Common myeloid progenitor, CD34-positive (primary cell): Measurements from ENCODE around the gene SOX5.

Experiments
- CTCF ChIA-PET: fragments of 350-600 bp; sonication (Branson Sonifier 250); formaldehyde crosslinking; loops from one replicate; lab custom pipeline; 2021; ENCODE audit warnings: antibody characterized with exemption; lab: Charles Lee
- POLR2A ChIA-PET: fragments of 350-600 bp; sonication (Branson Sonifier 250); formaldehyde crosslinking; loops from one replicate; lab custom pipeline; 2021; ENCODE audit warnings: antibody characterized with exemption; lab: Charles Lee
- DNase-seq, 3 donors: peaks; one replicate each; pipeline versions ENCODE4 v3.0.0 to v3.0.0-alpha.2; 2013
- H3K27ac ChIP-seq, 2 experiments: 1 replicate in 1 of 2; 2 replicates in 1 of 2; pipeline ENCODE4 v1.7.0; 2013; ENCODE audit warnings: inconsistent platforms in 2 of 2, low read length in 2 of 2, mild to moderate bottlenecking in 2 of 2, low read depth in 1 of 2, moderate library complexity in 1 of 2; ENCODE audit not compliant: severe bottlenecking in 2 of 2, insufficient read depth in 1 of 2, poor library complexity in 1 of 2
- H3K27me3 ChIP-seq, 5 experiments: replicated peaks in 2 of 5; 1 replicate in 3 of 5; 2 replicates in 2 of 5; pipeline versions ENCODE4 v1.6.1 to v1.7.0; 2013; ENCODE audit warnings: low read length in 4 of 5, mild to moderate bottlenecking in 2 of 5, moderate library complexity in 2 of 5, inconsistent platforms in 1 of 5; ENCODE audit not compliant: insufficient read depth in 5 of 5, control insufficient read depth in 4 of 5
- H3K36me3 ChIP-seq, 4 experiments: 1 replicate in 2 of 4; 2 replicates in 2 of 4; pipeline versions ENCODE4 v1.6.1 to v1.7.0; 2013; ENCODE audit warnings: low read length in 3 of 4, control low read depth in 1 of 4, mild to moderate bottlenecking in 1 of 4; ENCODE audit not compliant: control insufficient read depth in 4 of 4, insufficient read depth in 4 of 4
- H3K4me1 ChIP-seq, 4 experiments: 1 replicate in 3 of 4; 2 replicates in 1 of 4; pipeline versions ENCODE4 v1.6.1 to v1.7.1; 2013; ENCODE audit warnings: low read length in 3 of 4, mild to moderate bottlenecking in 3 of 4, control low read depth in 1 of 4, inconsistent platforms in 1 of 4, moderate library complexity in 1 of 4; ENCODE audit not compliant: control insufficient read depth in 4 of 4, insufficient read depth in 4 of 4; ENCODE audit errors: control extremely low read depth in 1 of 4
- H3K4me3 ChIP-seq, 7 experiments: 1 replicate in 4 of 7; 2 replicates in 3 of 7; pipeline versions ENCODE4 v1.5.1 to v1.7.0; 2013; ENCODE audit warnings: mild to moderate bottlenecking in 7 of 7, low read length in 6 of 7, moderate library complexity in 6 of 7, inconsistent platforms in 2 of 7, low read depth in 2 of 7, control low read depth in 1 of 7; ENCODE audit not compliant: insufficient read depth in 4 of 7, control insufficient read depth in 1 of 7; ENCODE audit errors: extremely low read depth in 1 of 7
- H3K9me3 ChIP-seq, 5 experiments: 1 replicate in 4 of 5; 2 replicates in 1 of 5; pipeline versions ENCODE4 v1.6.1 to v1.7.1; 2013; ENCODE audit warnings: low read length in 4 of 5, mild to moderate bottlenecking in 2 of 5, inconsistent platforms in 1 of 5, low read depth in 1 of 5, moderate library complexity in 1 of 5; ENCODE audit not compliant: control insufficient read depth in 4 of 5, insufficient read depth in 2 of 5; ENCODE audit errors: control extremely low read depth in 1 of 5
- WGBS: methylation state at CpG from one replicate; pipeline ENCODE4 v1.1.5; 2013; ENCODE audit not compliant: insufficient coverage; 5-methylcytosine and 5-hydroxymethylcytosine counted together

SOX5 gene

DNA sequence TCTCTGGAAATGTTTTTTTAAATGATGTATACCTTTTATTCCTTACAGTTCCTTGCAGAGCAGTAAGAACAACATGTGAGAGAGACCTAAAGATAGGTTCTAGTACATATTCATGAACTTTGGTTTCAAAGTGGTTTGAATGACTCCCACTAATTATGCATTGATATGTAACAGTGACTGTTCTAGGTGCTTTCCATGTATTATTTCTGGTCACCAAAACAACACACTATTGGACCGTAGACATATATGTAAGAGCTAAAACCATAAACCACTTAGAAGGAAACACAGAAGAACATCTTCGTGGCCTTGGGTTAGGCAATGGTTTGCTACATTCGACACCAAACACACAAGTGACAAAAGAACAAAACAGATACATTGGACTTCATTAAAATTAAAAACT, 37.9 kb downstream of the SOX5 start:
- no peak overlapping the region for H3K4me3 ChIP-seq
- POLR2A ChIA-PET, result no interaction called here
- peaks cover 0 to 3% (median 0%) of the 10 kb centered on the region in 5 experiments for H3K9me3 ChIP-seq
- H3K4me1 ChIP-seq, result no peaks in the 10 kb centered on the region
- H3K36me3 ChIP-seq, result no peaks in the 10 kb centered on the region
- CTCF ChIA-PET, result no interaction called here
- H3K27ac ChIP-seq, result no peak overlapping the region
- DNase-seq, result no peak
- WGBS, result 100% methylated on average over 1 of the region's 3 CpGs
- no peaks in the 10 kb centered on the region for H3K27me3 ChIP-seq

DNA sequence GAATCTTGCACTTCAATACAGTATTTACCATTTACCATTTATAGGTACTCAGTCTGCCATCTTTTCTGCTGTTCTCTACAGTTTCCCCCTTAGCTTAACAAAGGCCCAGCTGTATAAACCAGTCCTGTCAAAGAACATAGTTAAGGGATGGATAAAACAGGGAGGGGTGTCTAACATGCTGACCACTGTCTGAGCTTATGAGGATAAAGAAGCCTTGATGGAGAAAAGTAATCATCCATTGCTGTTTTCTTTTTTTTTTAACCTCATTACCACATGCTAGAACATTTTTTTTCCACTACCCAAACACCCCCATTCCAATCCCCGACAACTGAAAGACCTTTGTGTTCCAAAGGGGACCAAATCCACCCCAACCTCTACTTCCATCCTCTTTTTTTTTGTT, 39.9 kb downstream of the SOX5 start:
- POLR2A ChIA-PET, result no interaction called here
- H3K4me3 ChIP-seq, result no peak overlapping the region
- H3K9me3 ChIP-seq, result peaks cover 0 to 3% (median 0%) of the 10 kb centered on the region in 5 experiments
- no peak overlapping the region for H3K27ac ChIP-seq
- H3K36me3 ChIP-seq, result no peaks in the 10 kb centered on the region
- WGBS, result 100% methylated on average over 1 of the region's 1 CpG
- no peaks in the 10 kb centered on the region for H3K4me1 ChIP-seq
- no peaks in the 10 kb centered on the region for H3K27me3 ChIP-seq
- CTCF ChIA-PET, result no interaction called here
- no peak for DNase-seq

DNA sequence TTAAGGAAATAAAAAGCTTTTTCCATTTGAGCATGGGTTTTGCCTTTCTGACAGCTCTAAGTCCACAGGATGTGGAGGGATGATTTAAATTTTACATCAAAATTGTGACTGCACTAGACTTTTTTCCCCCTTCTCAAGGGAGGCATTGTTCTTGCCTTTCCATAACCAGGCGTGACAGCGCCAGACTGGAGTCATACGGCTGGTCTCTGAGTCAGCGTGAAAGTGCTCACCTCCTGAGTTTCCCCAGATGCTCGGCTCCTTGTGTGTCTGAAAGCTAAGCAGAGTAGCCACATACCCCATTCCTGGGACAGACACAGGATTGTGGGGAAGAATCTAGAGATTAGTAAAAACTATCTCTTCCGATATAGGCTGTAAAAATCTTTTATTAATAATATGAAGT, 43.1 kb downstream of the SOX5 start:
- ChIA-PET CTCF (no interaction called here), POLR2A (no interaction called here)
- Histone ChIP-seq H3K4me3 (no peak overlapping the region), H3K27ac (no peak overlapping the region), H3K9me3 (no peaks in the 10 kb centered on the region), H3K36me3 (no peaks in the 10 kb centered on the region), H3K27me3 (no peaks in the 10 kb centered on the region), H3K4me1 (no peaks in the 10 kb centered on the region)
- WGBS, result 94% methylated on average over 3 of the region's 6 CpGs
- no peak for DNase-seq

DNA sequence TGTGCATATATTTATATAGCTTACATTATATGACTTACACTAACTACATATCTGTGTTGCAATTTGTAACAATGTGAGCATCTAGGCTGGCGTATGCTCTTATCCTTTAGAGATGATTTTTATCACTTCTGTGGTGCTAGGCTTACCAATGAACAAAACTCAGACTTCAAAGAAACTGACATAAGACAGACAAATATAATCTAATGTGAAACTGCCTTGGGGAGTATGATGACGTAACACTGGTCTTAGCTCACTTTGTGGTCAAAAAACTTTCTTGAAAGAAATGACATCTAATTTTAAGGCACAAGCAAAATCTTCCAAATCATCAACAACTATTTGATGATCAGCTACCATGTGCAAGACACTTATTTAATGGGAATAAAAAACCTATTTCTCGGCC, 50.0 kb downstream of the SOX5 start:
- Histone ChIP-seq H3K27me3 (no peaks in the 10 kb centered on the region), H3K27ac (no peak overlapping the region), H3K36me3 (no peaks in the 10 kb centered on the region), H3K9me3 (no peaks in the 10 kb centered on the region), H3K4me3 (no peak overlapping the region), H3K4me1 (peaks cover 0 to 3% (median 0%) of the 10 kb centered on the region in 4 experiments)
- POLR2A ChIA-PET, result no interaction called here
- CTCF ChIA-PET, result no interaction called here
- WGBS, result 90% methylated on average over 2 of the region's 3 CpGs
- DNase-seq, result no peak

DNA sequence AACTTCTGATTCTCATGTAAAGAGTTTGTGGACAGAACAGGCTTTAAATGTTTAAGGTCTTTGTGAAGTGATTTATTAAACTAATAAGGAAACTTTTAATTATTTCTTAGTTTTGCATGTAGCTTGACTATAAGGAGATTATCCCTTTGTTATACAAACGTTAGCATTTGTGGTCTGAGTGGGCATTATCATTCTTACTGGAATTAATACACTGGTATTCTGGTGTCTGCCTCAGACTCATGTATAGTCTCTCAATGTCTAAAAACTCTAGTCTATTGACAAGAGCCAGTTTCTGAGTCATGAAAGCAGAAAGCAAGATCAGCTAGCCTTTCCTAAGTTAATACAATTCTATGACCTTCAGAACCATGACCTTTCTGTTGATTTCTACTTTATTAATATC, 51.3 kb downstream of the SOX5 start:
- ChIA-PET POLR2A (no interaction called here), CTCF (no interaction called here)
- DNase-seq, result no peak
- Histone ChIP-seq H3K27ac (no peak overlapping the region), H3K4me1 (peaks cover 0 to 3% (median 0%) of the 10 kb centered on the region in 4 experiments), H3K9me3 (no peaks in the 10 kb centered on the region), H3K36me3 (no peaks in the 10 kb centered on the region), H3K4me3 (no peak overlapping the region), H3K27me3 (no peaks in the 10 kb centered on the region)
- no CpG with 5 or more reads among the region's 1 CpG for WGBS

DNA sequence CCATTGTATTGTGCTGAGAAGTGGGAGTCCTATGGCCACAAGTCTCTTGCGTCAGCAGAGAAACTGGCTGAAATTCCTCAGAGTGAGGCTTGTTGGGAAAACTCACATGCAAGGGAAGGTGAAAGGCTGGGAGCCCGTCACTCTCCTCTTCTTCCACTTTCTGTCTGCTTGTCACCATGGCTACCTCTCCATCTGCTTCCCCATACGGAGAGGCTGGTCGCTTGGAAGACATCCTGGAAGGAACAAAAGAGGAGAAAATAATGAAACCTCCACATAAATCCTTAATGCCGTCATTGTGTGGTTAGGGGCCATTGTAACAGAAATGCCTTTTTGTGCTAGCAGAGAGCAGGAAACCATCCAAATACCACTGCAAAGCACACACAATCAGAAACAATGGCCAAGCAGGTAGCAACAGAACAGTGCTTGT, 53.7 kb downstream of the SOX5 start:
- CTCF ChIA-PET, result no interaction called here
- H3K4me3 ChIP-seq, result no peak overlapping the region
- WGBS, result 64% methylated on average over 1 of the region's 5 CpGs
- H3K36me3 ChIP-seq, result no peaks in the 10 kb centered on the region
- H3K9me3 ChIP-seq, result no peaks in the 10 kb centered on the region
- peaks cover 0 to 3% (median 0%) of the 10 kb centered on the region in 4 experiments for H3K4me1 ChIP-seq
- POLR2A ChIA-PET, result interaction anchor here (0.6 kb wide), 1 partner anchor 70 kb away, joined by 6 read pairs; no protein-coding TSS in a partner anchor
- H3K27me3 ChIP-seq, result no peaks in the 10 kb centered on the region
- H3K27ac ChIP-seq, result no peak overlapping the region
- no peak for DNase-seq

DNA sequence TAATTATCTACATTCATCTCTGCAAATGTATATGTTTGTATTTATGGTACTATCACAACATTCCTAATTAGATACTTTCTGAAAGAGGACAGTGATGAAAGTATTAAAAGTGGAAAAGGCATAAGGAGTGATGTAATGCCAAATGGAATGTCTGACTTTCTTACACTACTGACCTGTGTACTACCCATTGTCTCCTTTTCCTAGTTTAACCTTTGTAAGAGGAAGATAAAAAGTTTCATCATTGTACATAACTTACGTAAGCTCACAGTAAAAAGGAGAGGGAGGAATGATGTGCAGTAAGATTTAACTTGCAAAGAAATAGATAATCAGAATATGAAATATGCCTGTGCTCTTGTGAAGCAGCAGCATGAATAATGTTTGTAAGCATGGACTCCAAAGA, 55.9 kb downstream of the SOX5 start:
- Histone ChIP-seq H3K4me1 (peaks cover 0 to 3% (median 0%) of the 10 kb centered on the region in 4 experiments), H3K36me3 (no peaks in the 10 kb centered on the region), H3K4me3 (no peak overlapping the region), H3K27ac (no peak overlapping the region), H3K27me3 (no peaks in the 10 kb centered on the region), H3K9me3 (no peaks in the 10 kb centered on the region)
- no CpG with 5 or more reads among the region's 1 CpG for WGBS
- no peak for DNase-seq
- ChIA-PET CTCF (no interaction called here), POLR2A (no interaction called here)
